ENCODE results near the gene EIF4B.

EIF4B gene

GRCh38 chr12:53067993-53068770 lies 61.9 kb downstream of the EIF4B start:
- in situ Hi-C loops (cut with MboI; ENCODE audit: low sequenced_read_pairs) = loop anchor here (10.0 kb wide), 1 partner anchor 117 kb away; the partner anchor contains the start of genes CSAD and ZNF740

GRCh38 chr12:53068811-53069585 lies 62.7 kb downstream of the EIF4B start:
- in situ Hi-C loops (cut with MboI; ENCODE audit: low sequenced_read_pairs) = loop anchor here (10.0 kb wide), 1 partner anchor 116 kb away; the partner anchor contains the start of genes CSAD and ZNF740

- in situ Hi-C loops (cut with MboI; ENCODE audit: low sequenced_read_pairs) = loop anchor here (10.0 kb wide), 1 partner anchor 115 kb away; the partner anchor contains the start of genes CSAD and ZNF740
These were observed 63.6 kb downstream of the EIF4B start for GRCh38 chr12:53069621-53070410.

- in situ Hi-C loops (cut with MboI; ENCODE audit: low sequenced_read_pairs) = no loop called here
These were observed 64.7 kb downstream of the EIF4B start for GRCh38 chr12:53070877-53071492.

- in situ Hi-C loops (cut with MboI; ENCODE audit: low sequenced_read_pairs) = no loop called here
These were observed 65.6 kb downstream of the EIF4B start for GRCh38 chr12:53071591-53072551.

- in situ Hi-C loops (cut with MboI; ENCODE audit: low sequenced_read_pairs) = no loop called here
These were observed 67.6 kb downstream of the EIF4B start for GRCh38 chr12:53073881-53074280.

GRCh38 chr12:53074283-53074998 lies 68.2 kb downstream of the EIF4B start:
- in situ Hi-C loops (cut with MboI; ENCODE audit: low sequenced_read_pairs) = no loop called here

GRCh38 chr12:53074999-53075370 lies 68.7 kb downstream of the EIF4B start:
- in situ Hi-C loops (cut with MboI; ENCODE audit: low sequenced_read_pairs) = no loop called here

- in situ Hi-C loops (cut with MboI; ENCODE audit: low sequenced_read_pairs) = no loop called here
These were observed 70.2 kb downstream of the EIF4B start for GRCh38 chr12:53076461-53076860.

- in situ Hi-C loops (cut with MboI; ENCODE audit: low sequenced_read_pairs) = no loop called here
These were observed 70.8 kb downstream of the EIF4B start for GRCh38 chr12:53077030-53077429.

- in situ Hi-C loops (cut with MboI; ENCODE audit: low sequenced_read_pairs) = no loop called here
These were observed 72.4 kb downstream of the EIF4B start for GRCh38 chr12:53078425-53079225.

GRCh38 chr12:53079226-53080117 lies 73.2 kb downstream of the EIF4B start, which contains the start of gene SPRYD3:
TSS of gene SPRYD3 (minus strand) at chr12:53079390. CDS start at chr12:53079333, 57 bp downstream.
- in situ Hi-C loops (cut with MboI; ENCODE audit: low sequenced_read_pairs) = no loop called here

GRCh38 chr12:53082637-53083175 lies 76.5 kb downstream of the EIF4B start:
- in situ Hi-C loops (cut with MboI; ENCODE audit: low sequenced_read_pairs) = no loop called here

- in situ Hi-C loops (cut with MboI; ENCODE audit: low sequenced_read_pairs) = no loop called here
These were observed 80.1 kb downstream of the EIF4B start for GRCh38 chr12:53086361-53086760.

GRCh38 chr12:53090105-53090504 lies 83.8 kb downstream of the EIF4B start:
- in situ Hi-C loops (cut with MboI; ENCODE audit: low sequenced_read_pairs) = no loop called here

GRCh38 chr12:53090554-53090953 lies 84.3 kb downstream of the EIF4B start:
- in situ Hi-C loops (cut with MboI; ENCODE audit: low sequenced_read_pairs) = no loop called here

- in situ Hi-C loops (cut with MboI; ENCODE audit: low sequenced_read_pairs) = no loop called here
These were observed 85.5 kb downstream of the EIF4B start for GRCh38 chr12:53091756-53092155.
